Endodermal cell (in vitro differentiated cells): Measurements from ENCODE around the gene TUBA4B. TPM values are rescaled to one million over a fixed set of nuclear protein-coding genes. Genes with fewer than 3 reads are reported as not detected.
A peak's percentile ranks its signal among the peaks of the same experiment; 100 is the strongest.

Source experiments
- DNase-seq: peaks from one replicate; pipeline ENCODE4 v3.0.0-alpha.2; 2017
- H3K27ac ChIP-seq: 2 replicates; pipeline ENCODE4 v1.5.1; 2013; ENCODE audit warnings: mild to moderate bottlenecking, low read depth, low read length, moderate library complexity
- H3K27me3 ChIP-seq: 2 replicates; pipeline ENCODE4 v1.6.1; 2013; ENCODE audit warnings: mild to moderate bottlenecking, low read length, moderate library complexity; ENCODE audit not compliant: insufficient read depth, control insufficient read depth, poor library complexity, severe bottlenecking
- H3K36me3 ChIP-seq: 2 replicates; pipeline ENCODE4 v1.7.0; 2013; ENCODE audit warnings: mild to moderate bottlenecking, low read length, moderate library complexity; ENCODE audit not compliant: control insufficient read depth, insufficient read depth
- H3K4me1 ChIP-seq: one replicate; pipeline ENCODE4 v1.7.0; 2013; ENCODE audit warnings: low read length; ENCODE audit not compliant: control insufficient read depth, insufficient read depth
- H3K4me3 ChIP-seq: 2 replicates; pipeline ENCODE4 v1.5.1; 2013; ENCODE audit warnings: mild to moderate bottlenecking, low read length, moderate library complexity
- H3K9ac ChIP-seq: 2 replicates; pipeline ENCODE4 v1.6.1; 2013; ENCODE audit warnings: mild to moderate bottlenecking, low read length, moderate library complexity; ENCODE audit not compliant: poor library complexity, severe bottlenecking; ENCODE audit errors: extremely low read depth
- H3K9me3 ChIP-seq: 2 replicates; pipeline ENCODE4 v1.6.1; 2013; ENCODE audit warnings: mild to moderate bottlenecking, low read length, moderate library complexity; ENCODE audit not compliant: control insufficient read depth
- H3K27ac Mint-ChIP-seq: 2 replicates; pipeline ENCODE4 v1.8.0; 2020; ENCODE audit warnings: mixed read lengths
- H3K27me3 Mint-ChIP-seq: 2 replicates; pipeline ENCODE4 v1.8.0; 2021; ENCODE audit warnings: mild to moderate bottlenecking, mixed read lengths; ENCODE audit not compliant: insufficient read depth
- H3K36me3 Mint-ChIP-seq: 2 replicates; pipeline ENCODE4 v1.8.0; 2020; ENCODE audit warnings: low read depth, mixed read lengths
- H3K4me1 Mint-ChIP-seq: 2 replicates; pipeline ENCODE4 v1.8.0; 2020; ENCODE audit warnings: mixed read lengths
- H3K4me3 Mint-ChIP-seq: 2 replicates; pipeline ENCODE4 v1.8.0; 2020; ENCODE audit warnings: mild to moderate bottlenecking, moderate library complexity, mixed read lengths
- H3K9me3 Mint-ChIP-seq: 2 replicates; pipeline ENCODE4 v1.8.0; 2020; ENCODE audit warnings: mild to moderate bottlenecking, mixed read lengths
- CTCF ChIP-seq: fragments of 200-600 bp; sonication (generic); conservative IDR thresholded peaks from 2 replicates; pipeline ENCODE4 v1.5.0; 2021; ENCODE audit warnings: antibody characterized with exemption, mild to moderate bottlenecking
- WGBS, 2 experiments: methylation state at CpG; one replicate each; pipeline versions ENCODE4 v1.1.5 to v1.1.7; 2013; ENCODE audit warnings: missing lambda C conversion rate in 2 of 2, mixed read lengths in 1 of 2; ENCODE audit not compliant: insufficient coverage in 1 of 2, insufficient read length in 1 of 2; 5-methylcytosine and 5-hydroxymethylcytosine counted together
- total RNA-seq, 2 donors: library from RNA; stranded (reverse); fragmentation: NEBNext Ultra II Directional in 1 of 2; extraction: Animal tissue kit (Norgen Biotek cat#: 25700) in 1 of 2; gene quantifications; 2 replicates in 1 of 2; 3 replicates in 1 of 2; pipeline ENCODE4 v1.2.1, GENCODE V29; 2021

TUBA4B gene
- total RNA-seq, 2 donors from 2014 or later: not detected

- H3K27me3 ChIP-seq: no peaks in the 10 kb centered on the region
- H3K4me3 ChIP-seq: no peak overlapping the region
- no peak overlapping the region for H3K9ac ChIP-seq
- Mint-ChIP-seq H3K27me3 (no peaks in the 10 kb centered on the region), H3K36me3 (peaks cover 55% of the 10 kb centered on the region), H3K9me3 (no peaks in the 10 kb centered on the region), H3K4me3 (no peak overlapping the region), H3K27ac (no peak overlapping the region), H3K4me1 (peaks cover 11% of the 10 kb centered on the region)
- DNase-seq: no peak
- TF ChIP-seq CTCF: no peak
- WGBS, 2 experiments: 94 to 96% methylated on average over 20 to 31 of the region's 31 CpGs
- H3K36me3 ChIP-seq: peaks cover 46% of the 10 kb centered on the region
- H3K9me3 ChIP-seq: no peaks in the 10 kb centered on the region
- H3K4me1 ChIP-seq: peaks cover 2% of the 10 kb centered on the region
- H3K27ac ChIP-seq: no peak overlapping the region
Measured at GRCh38 chr2:219223831-219224610, 29.0 kb upstream of the TUBA4B start.

DNA sequence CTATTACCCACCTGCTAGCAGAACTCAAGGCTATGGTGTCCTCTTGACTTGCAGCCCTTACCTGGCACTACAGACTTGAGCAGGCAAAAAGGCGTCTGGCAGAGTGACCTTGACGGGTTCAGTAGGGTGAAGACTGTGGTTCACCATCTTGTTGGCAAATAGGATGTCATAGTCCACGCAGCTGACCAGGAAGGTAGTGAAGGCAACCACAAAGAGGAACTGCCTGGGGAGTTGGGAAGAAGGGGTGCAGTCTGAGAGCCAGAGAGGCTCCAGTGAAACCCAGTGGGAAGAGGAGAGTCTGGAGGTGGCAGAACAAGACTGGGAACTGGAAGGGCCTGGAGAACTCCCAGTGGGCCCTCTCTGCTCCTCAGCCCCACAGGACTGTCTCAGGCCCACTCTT, 27.7 kb upstream of the TUBA4B start:
- 94% methylated on average over 3 of the region's 3 CpGs for WGBS, 2 experiments
- Mint-ChIP-seq H3K4me1 (peaks cover 7% of the 10 kb centered on the region), H3K4me3 (no peak overlapping the region), H3K27me3 (no peaks in the 10 kb centered on the region), H3K27ac (no peak overlapping the region), H3K36me3 (peaks cover 48% of the 10 kb centered on the region), H3K9me3 (no peaks in the 10 kb centered on the region)
- no peak for TF ChIP-seq CTCF
- Histone ChIP-seq H3K9me3 (no peaks in the 10 kb centered on the region), H3K36me3 (peaks cover 46% of the 10 kb centered on the region), H3K27ac (no peak overlapping the region), H3K9ac (no peak overlapping the region), H3K4me1 (peaks cover 2% of the 10 kb centered on the region), H3K27me3 (no peaks in the 10 kb centered on the region), H3K4me3 (no peak overlapping the region)
- DNase-seq: no peak

DNA sequence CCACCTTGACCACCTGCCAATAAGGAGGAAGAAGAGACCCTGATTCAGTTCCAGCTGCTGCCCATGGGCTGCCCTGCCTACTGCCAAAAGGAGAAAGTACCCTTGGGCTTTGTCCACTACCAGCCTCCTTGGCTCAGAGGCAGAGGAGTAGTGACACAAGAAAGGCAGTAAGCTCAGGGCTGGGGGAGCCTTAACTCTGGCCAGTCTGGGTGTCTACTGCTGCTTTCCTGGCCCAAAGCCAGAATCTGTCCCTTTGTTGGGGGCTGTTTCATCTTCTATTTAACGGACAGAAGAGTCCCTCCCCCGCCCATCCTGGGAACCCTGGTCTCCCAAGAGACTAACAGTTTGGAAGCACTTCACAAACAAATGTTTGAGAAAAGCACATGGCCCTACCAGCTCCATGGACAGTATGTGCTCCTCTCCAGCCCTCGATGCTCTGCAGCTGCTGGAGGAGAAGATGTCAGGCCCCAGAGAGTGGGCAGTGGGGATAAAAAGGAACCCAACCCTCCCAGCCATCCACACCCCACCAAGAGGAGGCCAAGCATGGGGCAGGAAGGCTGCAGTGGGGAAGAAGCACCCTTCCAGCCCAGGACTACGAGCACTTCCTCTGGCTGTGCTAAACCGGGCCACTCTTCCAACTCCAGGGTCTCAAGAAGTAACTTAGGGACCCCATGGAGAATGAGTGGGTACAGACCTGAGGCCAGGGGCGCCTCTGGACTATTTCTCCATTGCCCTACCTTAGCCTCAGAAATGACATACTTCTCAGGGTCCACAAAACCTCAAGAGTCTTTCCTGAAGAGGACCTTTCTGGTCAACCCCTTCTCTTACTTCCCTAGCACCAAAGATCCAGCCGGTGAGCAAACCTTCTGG, 24.8 kb upstream of the TUBA4B start:
- Histone ChIP-seq H3K9me3 (no peaks in the 10 kb centered on the region), H3K36me3 (peaks cover 48% of the 10 kb centered on the region), H3K27me3 (no peaks in the 10 kb centered on the region), H3K4me3 (peak overlapping the region; percentile 98), H3K27ac (no peak overlapping the region), H3K9ac (peak overlapping the region; percentile 84), H3K4me1 (peaks cover 2% of the 10 kb centered on the region)
- Mint-ChIP-seq H3K27me3 (no peaks in the 10 kb centered on the region), H3K27ac (peak overlapping the region; percentile 55), H3K4me1 (peaks cover 9% of the 10 kb centered on the region), H3K36me3 (peaks cover 44% of the 10 kb centered on the region), H3K9me3 (no peaks in the 10 kb centered on the region), H3K4me3 (peak overlapping the region; percentile 97)
- WGBS, 2 experiments: 70 to 73% methylated on average over 7 of the region's 7 CpGs
- no peak for TF ChIP-seq CTCF
- no peak for DNase-seq
